Endodermal cell (in vitro differentiated cells): ENCODE data around the gene TEC. TPM values are rescaled to one million over a fixed set of nuclear protein-coding genes. Genes with fewer than 3 reads are reported as not detected.
A peak's percentile ranks its signal among the peaks of the same experiment; 100 is the strongest.
"Not testable (repeated sequence)": the region's sequence is repeated elsewhere in the genome, so short reads cannot be mapped to it uniquely, and the experiment has no call there.

Source experiments
- DNase-seq: peaks from one replicate; pipeline ENCODE4 v3.0.0-alpha.2; 2017
- H3K27ac ChIP-seq: 2 replicates; pipeline ENCODE4 v1.5.1; 2013; ENCODE audit warnings: mild to moderate bottlenecking, low read depth, low read length, moderate library complexity
- H3K27me3 ChIP-seq: 2 replicates; pipeline ENCODE4 v1.6.1; 2013; ENCODE audit warnings: mild to moderate bottlenecking, low read length, moderate library complexity; ENCODE audit not compliant: insufficient read depth, control insufficient read depth, poor library complexity, severe bottlenecking
- H3K36me3 ChIP-seq: 2 replicates; pipeline ENCODE4 v1.7.0; 2013; ENCODE audit warnings: mild to moderate bottlenecking, low read length, moderate library complexity; ENCODE audit not compliant: control insufficient read depth, insufficient read depth
- H3K4me1 ChIP-seq: one replicate; pipeline ENCODE4 v1.7.0; 2013; ENCODE audit warnings: low read length; ENCODE audit not compliant: control insufficient read depth, insufficient read depth
- H3K4me3 ChIP-seq: 2 replicates; pipeline ENCODE4 v1.5.1; 2013; ENCODE audit warnings: mild to moderate bottlenecking, low read length, moderate library complexity
- H3K9ac ChIP-seq: 2 replicates; pipeline ENCODE4 v1.6.1; 2013; ENCODE audit warnings: mild to moderate bottlenecking, low read length, moderate library complexity; ENCODE audit not compliant: poor library complexity, severe bottlenecking; ENCODE audit errors: extremely low read depth
- H3K9me3 ChIP-seq: 2 replicates; pipeline ENCODE4 v1.6.1; 2013; ENCODE audit warnings: mild to moderate bottlenecking, low read length, moderate library complexity; ENCODE audit not compliant: control insufficient read depth
- H3K27ac Mint-ChIP-seq: 2 replicates; pipeline ENCODE4 v1.8.0; 2020; ENCODE audit warnings: mixed read lengths
- H3K27me3 Mint-ChIP-seq: 2 replicates; pipeline ENCODE4 v1.8.0; 2021; ENCODE audit warnings: mild to moderate bottlenecking, mixed read lengths; ENCODE audit not compliant: insufficient read depth
- H3K36me3 Mint-ChIP-seq: 2 replicates; pipeline ENCODE4 v1.8.0; 2020; ENCODE audit warnings: low read depth, mixed read lengths
- H3K4me1 Mint-ChIP-seq: 2 replicates; pipeline ENCODE4 v1.8.0; 2020; ENCODE audit warnings: mixed read lengths
- H3K4me3 Mint-ChIP-seq: 2 replicates; pipeline ENCODE4 v1.8.0; 2020; ENCODE audit warnings: mild to moderate bottlenecking, moderate library complexity, mixed read lengths
- H3K9me3 Mint-ChIP-seq: 2 replicates; pipeline ENCODE4 v1.8.0; 2020; ENCODE audit warnings: mild to moderate bottlenecking, mixed read lengths
- CTCF ChIP-seq: fragments of 200-600 bp; sonication (generic); conservative IDR thresholded peaks from 2 replicates; pipeline ENCODE4 v1.5.0; 2021; ENCODE audit warnings: antibody characterized with exemption, mild to moderate bottlenecking
- WGBS, 2 experiments: methylation state at CpG; one replicate each; pipeline versions ENCODE4 v1.1.5 to v1.1.7; 2013; ENCODE audit warnings: missing lambda C conversion rate in 2 of 2, mixed read lengths in 1 of 2; ENCODE audit not compliant: insufficient coverage in 1 of 2, insufficient read length in 1 of 2; 5-methylcytosine and 5-hydroxymethylcytosine counted together
- total RNA-seq, 2 donors: library from RNA; stranded (reverse); fragmentation: NEBNext Ultra II Directional in 1 of 2; extraction: Animal tissue kit (Norgen Biotek cat#: 25700) in 1 of 2; gene quantifications; 2 replicates in 1 of 2; 3 replicates in 1 of 2; pipeline ENCODE4 v1.2.1, GENCODE V29; 2021

The TEC gene
- total RNA-seq, 2 donors from 2014 or later, result 3.8 to 5.4 TPM

GRCh38 chr4:48290146-48290772 is 20.6 kb upstream of the TEC start:
- H3K27me3 Mint-ChIP-seq, result no peaks in the 10 kb centered on the region
- Histone ChIP-seq H3K9ac (no peak overlapping the region), H3K36me3 (no peaks in the 10 kb centered on the region), H3K4me1 (no peaks in the 10 kb centered on the region), H3K4me3 (no peak overlapping the region), H3K27me3 (no peaks in the 10 kb centered on the region), H3K9me3 (no peaks in the 10 kb centered on the region), H3K27ac (no peak overlapping the region)
- peak; percentile 74 for TF ChIP-seq CTCF
- H3K9me3 Mint-ChIP-seq, result peaks cover 54% of the 10 kb centered on the region
- H3K36me3 Mint-ChIP-seq, result no peaks in the 10 kb centered on the region
- WGBS, 2 experiments, result 71 to 92% methylated on average over 3 to 4 of the region's 5 CpGs
- no peak overlapping the region for H3K27ac Mint-ChIP-seq
- no peak overlapping the region for H3K4me3 Mint-ChIP-seq
- DNase-seq, result peak; percentile 65
- H3K4me1 Mint-ChIP-seq, result no peaks in the 10 kb centered on the region

GRCh38 chr4:48286060-48286459 is 16.4 kb upstream of the TEC start:
- H3K36me3 Mint-ChIP-seq, result not testable (repeated sequence)

GRCh38 chr4:48285640-48286039 is 16.0 kb upstream of the TEC start:
- H3K27me3 ChIP-seq, H3K27ac Mint-ChIP-seq, H3K9ac ChIP-seq, H3K4me3 Mint-ChIP-seq, H3K4me1 ChIP-seq, H3K9me3 ChIP-seq, H3K27ac ChIP-seq, DNase-seq, H3K4me1 Mint-ChIP-seq, H3K36me3 Mint-ChIP-seq, H3K4me3 ChIP-seq, H3K36me3 ChIP-seq: not testable (repeated sequence)
- Mint-ChIP-seq H3K9me3 (peaks cover 75% of the 10 kb centered on the region), H3K27me3 (peaks cover 13% of the 10 kb centered on the region)
- 72 to 80% methylated on average over 1 to 5 of the region's 5 CpGs for WGBS, 2 experiments

More at GRCh38 chr4:48286060-48286459, 16.4 kb upstream of the TEC start:
- not testable (repeated sequence) for DNase-seq, H3K9me3 ChIP-seq, H3K4me1 ChIP-seq, H3K36me3 ChIP-seq, H3K27me3 ChIP-seq, H3K27ac ChIP-seq, H3K4me3 Mint-ChIP-seq, H3K4me1 Mint-ChIP-seq, H3K9ac ChIP-seq, H3K4me3 ChIP-seq, H3K27ac Mint-ChIP-seq
- 94 to 100% methylated on average over 1 to 2 of the region's 2 CpGs for WGBS, 2 experiments
- H3K9me3 Mint-ChIP-seq, result peaks cover 72% of the 10 kb centered on the region
- H3K27me3 Mint-ChIP-seq, result peaks cover 13% of the 10 kb centered on the region

- Mint-ChIP-seq H3K36me3 (peaks cover 4% of the 10 kb centered on the region), H3K27ac (no peak overlapping the region), H3K4me1 (no peaks in the 10 kb centered on the region), H3K9me3 (peaks cover 27% of the 10 kb centered on the region), H3K4me3 (no peak overlapping the region), H3K27me3 (peaks cover 3% of the 10 kb centered on the region)
- Histone ChIP-seq H3K4me1 (no peaks in the 10 kb centered on the region), H3K27me3 (no peaks in the 10 kb centered on the region), H3K36me3 (no peaks in the 10 kb centered on the region), H3K9me3 (peaks cover 3% of the 10 kb centered on the region), H3K9ac (no peak overlapping the region), H3K4me3 (no peak overlapping the region), H3K27ac (no peak overlapping the region)
- DNase-seq, result no peak
- TF ChIP-seq CTCF, result no peak
- 88 to 90% methylated on average over 1 to 2 of the region's 2 CpGs for WGBS, 2 experiments
Observed at GRCh38 chr4:48275686-48276085, 6.0 kb upstream of the TEC start.
